NCI-H2107 (cell line): Measurements from ENCODE around the gene MIOX.
"Not testable (repeated sequence)": the region's sequence is repeated elsewhere in the genome, so short reads cannot be mapped to it uniquely, and the experiment has no call there.

Experiments
- DNase-seq: peaks from one replicate; lab custom pipeline; 2025; lab: John Stamatoyannopoulos, UW

MIOX gene

DNA sequence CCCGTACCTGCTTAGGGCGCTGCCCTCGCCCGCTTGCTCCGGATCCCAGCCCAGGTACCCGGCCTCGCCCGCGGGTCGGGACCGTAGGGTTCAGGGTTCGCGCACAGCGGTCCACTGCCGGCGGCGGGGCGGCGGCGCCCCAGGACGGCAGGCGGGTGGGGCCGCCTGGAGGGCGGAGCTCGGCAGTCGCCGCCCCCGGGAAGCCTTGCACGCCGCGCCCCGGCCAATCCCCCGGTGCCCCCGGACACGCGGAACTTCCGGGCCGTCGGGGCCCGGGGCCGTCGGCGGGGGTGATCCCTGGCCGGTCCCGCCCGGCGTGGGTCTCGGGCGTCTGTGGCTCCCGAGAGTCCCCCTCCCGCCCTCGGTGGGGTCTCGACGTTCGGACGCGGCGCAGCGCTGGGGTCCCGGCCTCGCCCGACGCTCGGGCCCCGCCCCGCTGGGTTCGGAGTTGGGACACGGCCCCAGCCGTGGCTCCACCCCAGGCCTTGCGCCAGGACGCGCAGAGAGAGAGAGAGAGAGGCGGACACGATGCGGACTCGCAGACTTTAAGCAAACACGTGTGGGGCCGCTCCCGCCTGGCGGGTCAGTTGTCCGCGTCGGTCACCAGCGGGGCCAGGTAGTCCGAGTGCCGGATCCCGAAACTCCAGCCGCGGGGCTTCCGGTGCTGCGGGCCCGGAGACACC lies 43.4 kb downstream of the MIOX start, which contains the start of gene TYMP:
TYMP (minus strand) TSS at position 116 of the 683 bp plus-strand sequence. CDS start 303 bp downstream, outside the sequence.
- DNase-seq, result no peak

DNA sequence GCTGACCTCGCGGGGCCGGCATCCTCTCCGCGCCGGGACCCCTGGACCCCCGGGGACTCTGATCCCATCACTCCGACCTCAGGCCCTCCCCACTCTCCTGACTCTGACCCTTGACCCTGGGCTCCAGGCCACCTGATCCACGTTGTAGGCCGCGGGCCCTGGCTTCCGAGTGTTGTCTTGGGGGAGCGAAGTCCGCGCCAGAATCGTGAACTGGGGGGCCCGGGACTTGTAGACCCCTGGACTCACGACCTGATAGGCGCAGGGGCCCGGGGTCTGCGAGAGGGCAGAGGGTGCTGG lies 43.9 kb downstream of the MIOX start:
- DNase-seq, result no peak

DNA sequence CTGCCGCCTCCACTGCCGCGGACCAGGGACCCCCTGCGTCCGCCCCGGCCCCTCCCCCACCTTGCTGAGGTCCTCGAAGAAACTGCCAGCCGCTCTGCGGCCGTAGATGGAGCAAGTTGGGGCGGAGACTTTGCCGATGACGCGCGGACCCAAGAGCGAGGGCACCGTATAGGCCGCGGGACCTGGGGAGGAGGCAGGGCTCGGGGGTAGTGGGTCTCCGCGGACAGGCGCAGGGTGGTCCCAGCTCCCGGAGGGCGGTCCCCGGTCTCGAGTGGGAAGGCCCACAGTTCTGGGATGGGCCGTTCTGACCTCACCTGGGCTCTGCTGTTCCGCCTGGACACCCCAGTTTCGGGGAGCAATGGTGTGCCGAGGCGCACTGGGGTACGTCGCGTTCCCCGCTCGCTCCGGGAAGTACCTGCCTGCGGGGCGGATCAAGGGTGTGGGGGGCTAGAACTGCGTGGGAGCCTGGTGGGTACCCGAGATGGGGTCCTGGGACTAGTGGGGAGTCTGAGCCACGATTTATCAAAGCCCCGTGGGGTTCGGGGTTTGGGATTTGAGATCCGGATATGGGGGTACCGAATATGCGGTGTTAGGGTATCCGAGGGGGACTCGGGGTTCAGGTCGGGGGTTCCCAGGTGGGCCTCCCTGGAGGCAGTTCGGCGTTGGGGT lies 44.4 kb downstream of the MIOX start:
- no peak for DNase-seq

DNA sequence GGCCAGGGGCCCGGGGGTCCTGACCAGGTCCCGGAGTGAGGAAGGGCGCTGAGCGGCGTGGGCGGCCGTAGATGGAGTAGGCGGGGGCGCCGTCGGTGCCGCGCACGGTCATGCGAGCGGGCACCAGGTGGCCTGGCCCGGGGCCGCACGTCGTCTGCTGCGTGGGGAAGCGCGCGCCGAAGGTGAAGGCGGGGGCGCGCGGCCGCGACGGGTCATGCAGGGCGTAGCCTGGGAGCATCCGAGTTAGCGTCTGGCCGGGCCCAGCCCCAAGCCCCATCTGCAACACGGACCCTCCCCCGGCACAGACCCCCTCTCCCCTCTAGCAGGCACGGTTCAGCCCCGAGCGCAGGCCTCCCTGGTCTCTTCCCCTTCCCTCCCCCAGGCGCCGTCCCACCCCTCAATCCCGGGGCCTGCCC lies 44.9 kb downstream of the MIOX start:
- no peak for DNase-seq

DNA sequence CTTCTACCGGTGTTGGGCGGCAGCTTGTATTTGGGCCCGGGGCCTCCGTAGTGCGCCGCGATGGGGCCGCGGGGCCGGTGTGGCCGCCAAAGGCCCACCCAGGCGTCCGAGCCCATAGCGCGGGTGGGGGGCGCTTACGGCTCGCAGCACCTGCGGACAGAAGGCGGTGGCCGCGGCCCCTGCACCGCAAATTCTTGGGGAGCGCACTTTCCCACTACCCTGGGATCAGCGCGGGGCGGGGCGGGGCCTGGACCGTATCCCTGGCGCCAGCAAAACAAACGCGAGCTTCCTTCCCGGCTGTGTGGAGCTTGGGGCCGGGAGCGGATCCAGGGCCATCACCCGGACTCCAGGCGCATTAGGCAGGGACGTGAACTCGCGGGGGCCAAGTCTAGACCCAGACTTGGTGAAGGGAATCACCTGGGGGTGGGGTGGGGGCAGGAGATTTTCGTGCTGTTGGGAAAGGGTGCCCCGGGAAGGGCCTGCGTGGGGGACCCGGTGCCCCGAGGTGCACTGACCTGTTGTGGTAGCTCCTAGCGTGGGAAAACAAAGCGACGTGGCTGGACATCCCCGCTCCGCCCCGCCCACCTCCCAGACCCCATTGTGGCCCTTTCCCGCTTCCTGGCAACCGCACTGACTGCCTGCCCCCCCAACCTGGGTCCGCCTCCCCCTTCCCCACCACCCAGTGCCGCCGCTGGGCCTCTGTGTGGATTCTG lies 45.5 kb downstream of the MIOX start:
- no peak for DNase-seq

DNA sequence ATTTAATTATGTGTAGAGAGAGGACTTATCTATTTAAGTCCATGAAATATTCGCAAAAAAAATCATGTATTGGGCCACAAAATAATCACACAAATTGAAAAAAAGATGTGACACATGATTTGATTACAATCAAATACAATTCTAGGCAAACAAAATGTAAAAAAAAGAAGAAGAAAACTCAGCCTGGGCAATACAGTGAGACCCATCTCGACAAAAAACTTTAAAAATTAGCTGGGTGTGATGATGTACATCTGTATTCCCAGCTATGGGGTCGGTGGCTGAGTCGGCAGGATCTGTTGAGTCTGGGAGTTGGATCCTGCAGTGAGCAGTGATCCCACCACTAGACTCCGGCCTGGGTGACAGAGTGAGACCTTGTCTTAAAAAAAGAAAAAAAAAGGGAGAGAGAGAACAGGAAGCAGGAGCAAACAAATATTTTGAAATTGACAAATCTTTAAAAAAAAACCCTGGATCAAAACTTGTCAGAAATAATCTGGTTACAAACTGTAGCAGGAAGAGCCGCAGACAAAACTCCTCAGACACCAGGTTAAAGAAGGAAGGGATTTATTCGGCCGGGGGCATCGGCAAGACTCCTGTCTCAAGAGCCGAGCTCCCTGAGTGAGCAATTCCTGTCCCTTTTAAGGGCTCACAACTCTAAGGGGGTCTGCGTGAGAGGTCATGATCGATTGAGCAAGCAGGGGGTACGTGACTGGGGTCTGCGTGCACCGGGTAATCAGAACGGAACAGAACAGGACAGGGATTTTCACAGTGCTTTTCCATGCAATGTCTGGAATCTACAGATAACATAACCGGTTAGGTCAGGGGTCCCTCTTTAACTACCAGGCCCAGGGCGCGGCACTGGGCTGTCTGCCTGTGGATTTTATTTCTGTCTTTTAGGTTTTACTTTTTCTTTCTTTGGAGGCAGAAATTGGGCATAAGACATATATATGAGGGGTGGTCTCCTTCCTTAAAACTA lies 46.5 kb downstream of the MIOX start:
- DNase-seq, result no peak

DNA sequence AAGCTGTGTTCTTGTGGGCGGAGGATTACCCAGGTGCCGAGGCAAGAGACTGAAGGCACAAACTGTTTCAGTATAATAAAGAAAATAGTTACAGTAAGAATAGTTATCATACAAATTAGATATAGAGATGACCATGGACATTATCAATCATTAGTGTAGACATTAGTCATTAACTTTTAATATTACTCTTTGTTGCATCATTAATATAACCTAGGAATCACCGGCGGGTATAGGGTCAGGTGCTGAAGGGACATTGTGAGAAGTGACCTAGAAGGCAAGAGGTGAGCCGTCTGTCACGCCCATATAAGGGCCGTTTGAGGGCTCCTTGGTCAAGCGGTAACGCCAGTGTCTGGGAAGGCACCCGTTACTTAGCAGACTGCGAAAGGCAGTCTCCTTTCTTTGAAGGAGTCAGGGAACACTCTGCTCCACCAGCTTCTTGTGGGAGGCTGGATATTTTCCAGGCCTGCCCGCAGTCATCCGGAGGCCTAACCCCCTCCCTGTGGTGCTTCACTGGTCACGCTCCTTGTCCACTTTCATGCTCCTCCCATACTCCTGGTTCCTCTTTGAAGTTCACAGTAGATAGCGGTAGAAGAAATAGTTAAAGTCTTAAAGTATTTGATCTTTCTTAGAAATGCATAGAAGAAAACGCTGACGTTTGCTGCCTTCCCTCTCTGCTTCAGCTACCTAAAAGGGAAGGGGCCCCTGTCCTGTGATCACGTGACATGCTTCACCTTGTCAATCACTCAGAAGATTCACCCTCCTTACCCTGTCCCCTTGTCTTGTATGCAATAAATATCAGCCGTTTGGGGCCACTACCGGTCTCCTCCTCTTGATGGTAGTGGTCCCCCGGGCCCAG lies 47.4 kb downstream of the MIOX start:
- DNase-seq, result not testable (repeated sequence)

DNA sequence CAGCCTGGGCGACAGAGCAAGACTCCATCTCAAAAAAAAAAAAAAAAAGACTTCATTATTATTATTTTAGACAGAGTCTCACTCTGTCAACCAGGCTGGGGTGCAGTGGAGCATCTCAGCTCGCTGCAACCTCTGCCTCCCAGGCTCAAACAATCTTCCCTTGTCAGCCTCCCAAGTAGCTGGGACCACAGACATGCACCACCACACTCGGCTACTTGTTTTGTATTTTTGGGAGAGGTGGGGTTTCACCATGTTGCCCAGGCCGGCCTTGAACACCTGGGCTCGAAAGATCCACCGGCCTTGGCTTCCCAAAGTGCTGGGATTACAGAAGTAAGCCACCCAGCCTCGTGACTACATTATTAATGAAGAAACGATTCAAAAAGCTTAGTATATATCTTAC lies 48.5 kb downstream of the MIOX start:
- DNase-seq, result no peak

DNA sequence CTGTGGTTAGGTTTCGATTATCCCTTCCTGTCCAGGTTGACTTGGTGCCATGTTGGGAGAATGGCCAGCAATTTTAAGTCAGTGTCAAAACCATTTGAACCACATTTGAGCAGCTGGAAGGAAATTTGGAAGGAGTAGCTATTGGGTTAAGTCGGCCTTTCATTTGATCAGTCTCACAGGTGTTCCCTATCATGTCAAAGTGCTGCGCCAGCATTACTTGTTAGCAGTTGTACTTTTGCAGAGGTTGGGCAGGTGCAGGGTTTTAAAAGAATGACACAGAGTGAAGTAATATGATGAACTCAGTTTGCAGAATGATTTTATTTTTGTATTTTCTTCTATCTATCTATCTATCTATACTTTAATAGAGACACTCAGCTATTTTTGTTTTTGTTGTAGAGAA lies 49.6 kb downstream of the MIOX start:
- DNase-seq, result no peak

DNA sequence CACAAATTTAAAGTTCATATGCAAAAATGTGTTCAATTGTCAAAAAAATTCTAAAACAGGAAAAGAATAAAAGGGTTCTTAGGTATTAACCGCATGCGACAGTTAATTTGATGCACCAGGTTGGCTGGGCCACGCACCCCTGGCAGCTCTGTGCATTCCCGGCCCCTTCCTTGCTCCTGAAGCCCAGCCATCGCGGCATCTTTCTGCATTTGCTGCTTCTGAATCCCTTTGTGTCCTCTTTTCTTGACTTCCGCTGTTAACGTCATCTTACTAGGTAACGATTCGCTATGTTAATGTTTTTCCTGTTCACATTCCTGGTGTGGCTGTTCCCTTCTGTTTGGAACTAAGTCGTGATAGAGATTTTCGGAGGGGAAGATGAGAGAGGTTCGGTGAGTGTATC lies 51.1 kb downstream of the MIOX start:
- DNase-seq, result no peak
